NCI-H2171 (cell line): Measurements from ENCODE around the gene SMAD1.

Experiments
- DNase-seq: peaks from one replicate; lab custom pipeline; 2025; lab: John Stamatoyannopoulos, UW

The SMAD1 gene

GRCh38 chr4:145489556-145489955, 7.9 kb downstream of the SMAD1 start:
- DNase-seq, result no peak

GRCh38 chr4:145490361-145490760, 8.7 kb downstream of the SMAD1 start:
- no peak for DNase-seq

GRCh38 chr4:145490796-145491195, 9.1 kb downstream of the SMAD1 start:
- DNase-seq, result no peak

- DNase-seq, result no peak
These were observed 10.7 kb downstream of the SMAD1 start for GRCh38 chr4:145492376-145492775.

GRCh38 chr4:145493166-145493565, 11.5 kb downstream of the SMAD1 start:
- no peak for DNase-seq

- DNase-seq, result no peak
These were observed 13.1 kb downstream of the SMAD1 start for GRCh38 chr4:145494666-145495270.

- no peak for DNase-seq
These were observed 14.6 kb downstream of the SMAD1 start for GRCh38 chr4:145496292-145496691.

- no peak for DNase-seq
These were observed 15.8 kb downstream of the SMAD1 start for GRCh38 chr4:145497199-145498149.

GRCh38 chr4:145498430-145498829, 16.8 kb downstream of the SMAD1 start:
- no peak for DNase-seq

GRCh38 chr4:145501051-145501660, 19.5 kb downstream of the SMAD1 start:
- DNase-seq, result peak; percentile 4

GRCh38 chr4:145502809-145503208, 21.2 kb downstream of the SMAD1 start:
- no peak for DNase-seq

- no peak for DNase-seq
These were observed 21.9 kb downstream of the SMAD1 start for GRCh38 chr4:145503486-145504072.

GRCh38 chr4:145505995-145506394, 24.3 kb downstream of the SMAD1 start:
- DNase-seq, result no peak

- no peak for DNase-seq
These were observed 26.0 kb downstream of the SMAD1 start for GRCh38 chr4:145507636-145508035.

- no peak for DNase-seq
These were observed 30.4 kb downstream of the SMAD1 start for GRCh38 chr4:145511913-145512522.

- no peak for DNase-seq
These were observed 31.5 kb downstream of the SMAD1 start for GRCh38 chr4:145513020-145513621.

GRCh38 chr4:145520172-145520571, 38.5 kb downstream of the SMAD1 start:
- DNase-seq, result no peak

GRCh38 chr4:145521282-145521681, 39.6 kb downstream of the SMAD1 start:
- DNase-seq, result no peak

- no peak for DNase-seq
These were observed 41.5 kb downstream of the SMAD1 start for GRCh38 chr4:145523117-145523516.

GRCh38 chr4:145524552-145524951, 42.9 kb downstream of the SMAD1 start:
- no peak for DNase-seq

GRCh38 chr4:145525291-145525740, 43.7 kb downstream of the SMAD1 start:
- no peak for DNase-seq

GRCh38 chr4:145527773-145528172, 46.1 kb downstream of the SMAD1 start:
- DNase-seq, result no peak
